Spleen (tissue), 11 donors: Measurements from ENCODE around the gene CHMP4A. TPM values are rescaled to one million over a fixed set of nuclear protein-coding genes. Genes with fewer than 3 reads are reported as not detected.
A peak's percentile ranks its signal among the peaks of the same experiment; 100 is the strongest.

Experiments
- DNase-seq: peaks from one replicate; pipeline ENCODE4 v3.0.0-alpha.2; 2020
- H3K27ac ChIP-seq, 8 donors: fragments of 200-600 bp; sonication (generic) in 7 of 8; 1 replicate in 4 of 8; 2 replicates in 4 of 8; pipeline versions ENCODE4 v1.5.0 to v1.8.0; 2016 to 2021; ENCODE audit warnings: inconsistent platforms in 4 of 8, mild to moderate bottlenecking in 4 of 8, moderate library complexity in 1 of 8
- H3K27me3 ChIP-seq, 7 donors: fragments of 200-600 bp; sonication (generic) in 6 of 7; replicated peaks in 1 of 7; 1 replicate in 4 of 7; 2 replicates in 3 of 7; pipeline versions ENCODE4 v1.5.0 to v1.8.0; 2016 to 2021; ENCODE audit warnings: inconsistent platforms in 3 of 7, mild to moderate bottlenecking in 1 of 7
- H3K36me3 ChIP-seq, 6 donors: fragments of 200-600 bp; sonication (generic) in 5 of 6; 1 replicate in 4 of 6; 2 replicates in 2 of 6; pipeline versions ENCODE4 v1.5.0 to v1.8.0; 2016 to 2021; ENCODE audit warnings: inconsistent platforms in 2 of 6
- H3K4me1 ChIP-seq, 6 donors: fragments of 200-600 bp; sonication (generic) in 5 of 6; 1 replicate in 3 of 6; 2 replicates in 3 of 6; pipeline versions ENCODE4 v1.5.0 to v1.8.0; 2016 to 2021; ENCODE audit warnings: inconsistent platforms in 3 of 6
- H3K4me3 ChIP-seq, 8 donors: fragments of 200-600 bp; sonication (generic) in 7 of 8; 1 replicate in 4 of 8; 2 replicates in 4 of 8; pipeline versions ENCODE4 v1.5.0 to v1.8.0; 2016 to 2021; ENCODE audit warnings: inconsistent platforms in 4 of 8, mild to moderate bottlenecking in 4 of 8, moderate library complexity in 2 of 8
- H3K9me3 ChIP-seq, 8 donors: fragments of 200-600 bp; sonication (generic) in 7 of 8; 1 replicate in 4 of 8; 2 replicates in 4 of 8; pipeline versions ENCODE4 v1.5.0 to v1.8.0; 2016 to 2021; ENCODE audit warnings: inconsistent platforms in 4 of 8
- CTCF ChIP-seq, 11 experiments: fragments of 200-600 bp in 7 of 11; fragments of 450-650 bp in 4 of 11; sonication (generic) in 4 of 11; IDR thresholded peaks in 8 of 11; conservative IDR thresholded peaks in 3 of 11; 1 replicate in 7 of 11; 2 replicates in 4 of 11; pipeline versions ENCODE4 v1.4.0 to v1.8.0; 2016 to 2021; ENCODE audit warnings: antibody characterized with exemption in 11 of 11, inconsistent platforms in 4 of 11, mild to moderate bottlenecking in 1 of 11
- POLR2A ChIP-seq, 3 donors: fragments of 450-650 bp; IDR thresholded peaks; one replicate each; pipeline ENCODE4 v1.5.1; 2017; ENCODE audit warnings: antibody characterized with exemption in 3 of 3, mild to moderate bottlenecking in 1 of 3
- POLR2AphosphoS5 ChIP-seq, 3 donors: sonication (generic); formaldehyde crosslinking; IDR thresholded peaks; one replicate each; pipeline ENCODE4 v1.5.1; 2017; ENCODE audit warnings: antibody characterized with exemption in 3 of 3
- WGBS, 5 donors: extraction: QIAGEN DNeasy Blood & Tissue Kit in 3 of 5; methylation state at CpG; one replicate each; pipeline versions ENCODE4 v1.1.5 to v1.1.7; 2013 to 2018; 5-methylcytosine and 5-hydroxymethylcytosine counted together
- intact Hi-C: fragments of 100-400 bp; cut with DNase I; formaldehyde crosslinking; loops from one replicate; pipeline ENCODE4 v1.15.0; 2023; ENCODE audit warnings: low total_unique reads
- polyA plus RNA-seq, 3 donors: library from polyadenylated mRNA; stranded (reverse); fragments of 200-250 nt; gene quantifications; one replicate each; pipeline ENCODE4 v1.2.1, GENCODE V29; 2013
- small RNA-seq, 4 donors: library from RNA; depleted of rRNA; stranded (forward); fragments of <200 nt; gene quantifications; one replicate each; pipeline ENCODE3, GENCODE V24; 2016
- total RNA-seq, 7 donors: library from RNA; depleted of rRNA in 3 of 7; stranded (reverse); fragments of >200 nt in 3 of 7; fragmentation: NEBNext Ultra II Directional in 4 of 7; extraction: Animal tissue kit (Norgen Biotek cat#: 25700) in 4 of 7; gene quantifications; one replicate each; pipeline versions ENCODE4 v1.1.0 to v1.2.1, GENCODE V29; 2016 to 2021
- donor health status: healthy with polysubstance abuse.
- donor health status: DM: no; HTN: no; CAD: no; lungs with moderate emphysema.
- donor health status: DM: no; HTN: no; CAD: no.
- donor health status: Bipolar disorder and iron deficiency.
- donor health status: healthy.
- donor health status: DM: no; HTN: no; CAD: no.
- donor health status: DM: yes; HTN: yes; CAD: no.

The CHMP4A gene
- total and polyA plus RNA-seq, 10 donors: 53.3 to 149 (median 63.4) TPM

GRCh38 chr14:24160850-24161804 is 52.2 kb downstream of the CHMP4A start, which contains the start of gene IRF9:
IRF9 (plus strand) TSS chr14:24161265; CDS start chr14:24162145, 880 bp downstream.
- 0 to 2% (median 0%) methylated on average over 11 to 12 of the region's 12 CpGs for WGBS, 5 donors
- Histone ChIP-seq H3K36me3 (peaks cover 26 to 91% (median 76%) of the 10 kb centered on the region in 6 donors), H3K4me3 (peak within 1 kb of the TSS; percentile 67 to 96 (median 78)), H3K27me3 (no peaks in the 10 kb centered on the region), H3K4me1 (peaks cover 31 to 87% (median 69%) of the 10 kb centered on the region in 6 donors), H3K27ac (peak within 1 kb of the TSS; percentile 92 to 99 (median 97)), H3K9me3 (no peaks in the 10 kb centered on the region)
- TF ChIP-seq POLR2A (IDR thresholded peaks at IDR 0.05): peak in 1 of 3 donors; percentile 69
- TF ChIP-seq POLR2AphosphoS5 (IDR thresholded peaks at IDR 0.05): peak; percentile 91 to 97 (median 94)
- TF ChIP-seq CTCF (IDR thresholded peaks at IDR 0.05 in 8 of 11, conservative IDR thresholded peaks at IDR 0.05 in 3 of 11): peak; percentile 92 to 100 (median 98)
- intact Hi-C loops: no loop called here
- peak; percentile 98 for DNase-seq

GRCh38 chr14:24160499-24160849 is 52.8 kb downstream of the CHMP4A start:
- H3K27ac ChIP-seq: peak overlapping the region; percentile 92 to 99 (median 97)
- no peaks in the 10 kb centered on the region for H3K27me3 ChIP-seq
- no peak for TF ChIP-seq POLR2A (IDR thresholded peaks at IDR 0.05)
- TF ChIP-seq POLR2AphosphoS5 (IDR thresholded peaks at IDR 0.05): no peak
- no peak for TF ChIP-seq CTCF (IDR thresholded peaks at IDR 0.05 in 8 of 11, conservative IDR thresholded peaks at IDR 0.05 in 3 of 11)
- H3K36me3 ChIP-seq: peaks cover 20 to 91% (median 76%) of the 10 kb centered on the region in 6 donors
- no peaks in the 10 kb centered on the region for H3K9me3 ChIP-seq
- no peak for DNase-seq
- H3K4me3 ChIP-seq: peak overlapping the region in 1 of 8 donors; percentile 82
- intact Hi-C loops: no loop called here
- WGBS, 5 donors: 88 to 100% (median 90%) methylated on average over 4 of the region's 4 CpGs
- peaks cover 31 to 87% (median 67%) of the 10 kb centered on the region in 6 donors for H3K4me1 ChIP-seq

- peak overlapping the region; percentile 92 to 99 (median 97) for H3K27ac ChIP-seq
- peaks cover 31 to 87% (median 64%) of the 10 kb centered on the region in 6 donors for H3K4me1 ChIP-seq
- WGBS, 5 donors: 91 to 96% (median 95%) methylated on average over 11 of the region's 11 CpGs
- H3K4me3 ChIP-seq: no peak overlapping the region
- DNase-seq: peak; percentile 80
- peak in 2 of 3 donors; percentile 21 to 35 for TF ChIP-seq POLR2AphosphoS5 (IDR thresholded peaks at IDR 0.05)
- TF ChIP-seq CTCF (IDR thresholded peaks at IDR 0.05 in 8 of 11, conservative IDR thresholded peaks at IDR 0.05 in 3 of 11): no peak
- H3K9me3 ChIP-seq: no peaks in the 10 kb centered on the region
- intact Hi-C loops: no loop called here
- H3K36me3 ChIP-seq: peaks cover 16 to 91% (median 76%) of the 10 kb centered on the region in 6 donors
- H3K27me3 ChIP-seq: no peaks in the 10 kb centered on the region
Measured at GRCh38 chr14:24159777-24160498, 53.4 kb downstream of the CHMP4A start.

Small RNA genes lying within 50 kb of the gene (small RNA-seq; reads per million reads assigned to genes)
- gene AL136295.4 (0 reads per million in 4 donors), gene CHMP4A (0 reads per million in 4 donors), gene IPO4 (0 reads per million in 4 donors), gene IRF9 (0 to 0.21 (median 0) reads per million in 4 donors), gene MDP1 (0 reads per million in 4 donors)

Other genes starting within 250 kb of the CHMP4A start
Only the 30 nearest of the 34 such genes appear.
- 1 to 10 TPM in 6 of 7 donors, under 1 TPM in 1; 0.44 to 3.2 (median 1.5) TPM for gene CARMIL3, start 161.5 kb downstream of the CHMP4A start, total RNA-seq
- gene CARMIL3, start 161.5 kb downstream of the CHMP4A start, polyA plus RNA-seq: 1 to 10 TPM in 2 of 3 donors, under 1 TPM in 1; 0.39 to 1.8 (median 1.0) TPM
- gene CPNE6, start 141.9 kb downstream of the CHMP4A start, total RNA-seq: under 1 TPM in 1 of 7 donors, not detected in 6; 0.13 TPM
- gene CPNE6, start 141.9 kb downstream of the CHMP4A start, polyA plus RNA-seq: under 1 TPM in 1 of 3 donors, not detected in 2; 0.03 TPM
- 10 to 100 TPM; 31.4 to 52.3 (median 34.9) TPM for gene PCK2, start 119.2 kb downstream of the CHMP4A start, total RNA-seq
- 10 to 100 TPM; 25.3 to 35.7 (median 27.9) TPM for gene PCK2, start 119.2 kb downstream of the CHMP4A start, polyA plus RNA-seq
- gene DCAF11, start 98.7 kb downstream of the CHMP4A start, total RNA-seq: 100 to 1,000 TPM in 2 of 7 donors, 10 to 100 TPM in 5; 73.8 to 110 (median 80.9) TPM
- 10 to 100 TPM; 28.7 to 42.5 (median 32.4) TPM for gene DCAF11, start 98.7 kb downstream of the CHMP4A start, polyA plus RNA-seq
- gene NRL, start 98.5 kb downstream of the CHMP4A start, total RNA-seq: 1 to 10 TPM; 2.0 to 7.8 (median 4.2) TPM
- gene NRL, start 98.5 kb downstream of the CHMP4A start, polyA plus RNA-seq: 1 to 10 TPM; 2.7 to 4.7 (median 3.7) TPM
- gene FITM1, start 82.8 kb downstream of the CHMP4A start, total RNA-seq: 10 to 100 TPM in 2 of 7 donors, 1 to 10 TPM in 5; 3.7 to 12.9 (median 9.0) TPM
- 1 to 10 TPM; 4.6 to 9.6 (median 8.3) TPM for gene FITM1, start 82.8 kb downstream of the CHMP4A start, polyA plus RNA-seq
- 100 to 1,000 TPM; 157 to 303 (median 247) TPM for gene PSME1, start 77.3 kb downstream of the CHMP4A start, total RNA-seq
- gene PSME1, start 77.3 kb downstream of the CHMP4A start, polyA plus RNA-seq: 100 to 1,000 TPM; 349 to 441 (median 364) TPM
- 10 to 100 TPM; 17.7 to 27.3 (median 19.9) TPM for gene EMC9, start 71.9 kb downstream of the CHMP4A start, total RNA-seq
- 10 to 100 TPM; 25.4 to 50.6 (median 48.5) TPM for gene EMC9, start 71.9 kb downstream of the CHMP4A start, polyA plus RNA-seq
- 100 to 1,000 TPM in 5 of 7 donors, 10 to 100 TPM in 2; 80.0 to 295 (median 189) TPM for gene PSME2, start 66.9 kb downstream of the CHMP4A start, total RNA-seq
- 100 to 1,000 TPM; 337 to 509 (median 433) TPM for gene PSME2, start 66.9 kb downstream of the CHMP4A start, polyA plus RNA-seq
- 100 to 1,000 TPM in 3 of 7 donors, 10 to 100 TPM in 4; 61.9 to 113 (median 96.9) TPM for gene RNF31, start 66.0 kb downstream of the CHMP4A start, total RNA-seq
- 100 to 1,000 TPM in 2 of 3 donors, 10 to 100 TPM in 1; 56.5 to 148 (median 122) TPM for gene RNF31, start 66.0 kb downstream of the CHMP4A start, polyA plus RNA-seq
- 100 to 1,000 TPM; 122 to 265 (median 218) TPM for gene IRF9, start 52.2 kb downstream of the CHMP4A start, total RNA-seq
- gene IRF9, start 52.2 kb downstream of the CHMP4A start, polyA plus RNA-seq: 100 to 1,000 TPM in 2 of 3 donors, 10 to 100 TPM in 1; 85.8 to 166 (median 118) TPM
- gene REC8, start 41.4 kb downstream of the CHMP4A start, total RNA-seq: 10 to 100 TPM; 23.5 to 51.6 (median 38.0) TPM
- 10 to 100 TPM; 23.6 to 48.0 (median 43.1) TPM for gene REC8, start 41.4 kb downstream of the CHMP4A start, polyA plus RNA-seq
- 10 to 100 TPM; 20.0 to 49.7 (median 29.9) TPM for gene IPO4, start 24.7 kb downstream of the CHMP4A start, total RNA-seq
- 10 to 100 TPM; 10.0 to 14.7 (median 10.4) TPM for gene IPO4, start 24.7 kb downstream of the CHMP4A start, polyA plus RNA-seq
- 10 to 100 TPM; 30.4 to 53.6 (median 37.3) TPM for gene TM9SF1, start 18.0 kb downstream of the CHMP4A start, total RNA-seq
- gene TM9SF1, start 18.0 kb downstream of the CHMP4A start, polyA plus RNA-seq: 10 to 100 TPM in 1 of 3 donors, 1 to 10 TPM in 2; 4.7 to 12.7 (median 7.9) TPM
- 1 to 10 TPM in 1 of 7 donors, under 1 TPM in 4, not detected in 2; 0.44 to 1.4 (median 0.61) TPM for gene TSSK4, start 7.8 kb downstream of the CHMP4A start, total RNA-seq
- gene TSSK4, start 7.8 kb downstream of the CHMP4A start, polyA plus RNA-seq: not detected
- 10 to 100 TPM; 11.0 to 25.5 (median 17.6) TPM for gene MDP1, start 2.6 kb upstream of the CHMP4A start, total RNA-seq
- gene MDP1, start 2.6 kb upstream of the CHMP4A start, polyA plus RNA-seq: 10 to 100 TPM; 30.2 to 39.6 (median 33.6) TPM
- 100 to 1,000 TPM in 6 of 7 donors, 10 to 100 TPM in 1; 98.6 to 137 (median 122) TPM for gene NEDD8, start 18.9 kb upstream of the CHMP4A start, total RNA-seq
- gene NEDD8, start 18.9 kb upstream of the CHMP4A start, polyA plus RNA-seq: 100 to 1,000 TPM; 164 to 237 (median 228) TPM
- 10 to 100 TPM; 57.0 to 85.6 (median 82.6) TPM for gene GMPR2, start 19.4 kb upstream of the CHMP4A start, total RNA-seq
- 10 to 100 TPM; 42.2 to 57.9 (median 50.3) TPM for gene GMPR2, start 19.4 kb upstream of the CHMP4A start, polyA plus RNA-seq
- 100 to 1,000 TPM in 3 of 7 donors, 10 to 100 TPM in 4; 61.8 to 121 (median 99.5) TPM for gene TINF2, start 29.1 kb upstream of the CHMP4A start, total RNA-seq
- gene TINF2, start 29.1 kb upstream of the CHMP4A start, polyA plus RNA-seq: 10 to 100 TPM; 55.7 to 60.8 (median 57.4) TPM
- 1 to 10 TPM; 1.4 to 4.8 (median 2.8) TPM for gene TGM1, start 49.7 kb upstream of the CHMP4A start, total RNA-seq
- 1 to 10 TPM; 1.7 to 3.5 (median 2.3) TPM for gene TGM1, start 49.7 kb upstream of the CHMP4A start, polyA plus RNA-seq
- 10 to 100 TPM; 41.7 to 63.0 (median 48.6) TPM for gene RABGGTA, start 58.1 kb upstream of the CHMP4A start, total RNA-seq
- gene RABGGTA, start 58.1 kb upstream of the CHMP4A start, polyA plus RNA-seq: 10 to 100 TPM; 22.5 to 46.7 (median 41.4) TPM
- 10 to 100 TPM; 29.9 to 56.1 (median 34.0) TPM for gene DHRS1, start 86.3 kb upstream of the CHMP4A start, total RNA-seq
- 10 to 100 TPM; 22.0 to 38.2 (median 30.3) TPM for gene DHRS1, start 86.3 kb upstream of the CHMP4A start, polyA plus RNA-seq
- gene NOP9, start 86.4 kb upstream of the CHMP4A start, total RNA-seq: 10 to 100 TPM; 16.8 to 26.9 (median 22.9) TPM
- 10 to 100 TPM in 1 of 3 donors, 1 to 10 TPM in 2; 4.5 to 12.1 (median 5.2) TPM for gene NOP9, start 86.4 kb upstream of the CHMP4A start, polyA plus RNA-seq
- 100 to 1,000 TPM in 2 of 7 donors, 10 to 100 TPM in 5; 54.0 to 145 (median 88.8) TPM for gene CIDEB, start 94.5 kb upstream of the CHMP4A start, total RNA-seq
- gene CIDEB, start 94.5 kb upstream of the CHMP4A start, polyA plus RNA-seq: 10 to 100 TPM; 31.0 to 33.6 (median 31.4) TPM
- 10 to 100 TPM in 6 of 7 donors, 1 to 10 TPM in 1; 9.2 to 32.3 (median 18.1) TPM for gene LTB4R2, start 96.7 kb upstream of the CHMP4A start, total RNA-seq
- gene LTB4R2, start 96.7 kb upstream of the CHMP4A start, polyA plus RNA-seq: 1 to 10 TPM in 2 of 3 donors, under 1 TPM in 1; 0.83 to 4.0 (median 1.3) TPM
- gene LTB4R, start 98.0 kb upstream of the CHMP4A start, total RNA-seq: 10 to 100 TPM; 20.9 to 50.4 (median 35.8) TPM
- 10 to 100 TPM; 13.9 to 28.6 (median 28.6) TPM for gene LTB4R, start 98.0 kb upstream of the CHMP4A start, polyA plus RNA-seq
- gene ADCY4, start 121.6 kb upstream of the CHMP4A start, total RNA-seq: 100 to 1,000 TPM in 1 of 7 donors, 10 to 100 TPM in 6; 34.4 to 114 (median 68.7) TPM
- 10 to 100 TPM; 13.0 to 53.5 (median 34.0) TPM for gene ADCY4, start 121.6 kb upstream of the CHMP4A start, polyA plus RNA-seq
- gene RIPK3, start 126.5 kb upstream of the CHMP4A start, total RNA-seq: 10 to 100 TPM; 24.8 to 42.4 (median 32.6) TPM
- gene RIPK3, start 126.5 kb upstream of the CHMP4A start, polyA plus RNA-seq: 10 to 100 TPM; 14.0 to 18.4 (median 14.7) TPM
- 10 to 100 TPM; 10.7 to 29.2 (median 20.2) TPM for gene NFATC4, start 154.7 kb upstream of the CHMP4A start, total RNA-seq
- gene NFATC4, start 154.7 kb upstream of the CHMP4A start, polyA plus RNA-seq: 100 to 1,000 TPM in 1 of 3 donors, 10 to 100 TPM in 2; 51.1 to 145 (median 99.9) TPM
- 10 to 100 TPM in 5 of 7 donors, 1 to 10 TPM in 2; 4.7 to 18.0 (median 12.0) TPM for gene NYNRIN, start 185.5 kb upstream of the CHMP4A start, total RNA-seq
- gene NYNRIN, start 185.5 kb upstream of the CHMP4A start, polyA plus RNA-seq: 1 to 10 TPM in 2 of 3 donors, under 1 TPM in 1; 0.87 to 2.7 (median 2.2) TPM